Type B pancreatic cell (in vitro differentiated cells): Measurements from ENCODE around the gene CRLF2. TPM values are rescaled to one million over a fixed set of nuclear protein-coding genes. Genes with fewer than 3 reads are reported as not detected.

Experiments
- DNase-seq: peaks from one replicate; pipeline ENCODE4 v3.0.0; 2021; ENCODE audit warnings: mixed read lengths; ENCODE audit not compliant: unreplicated experiment; ENCODE audit errors: extremely low spot score
- H3K27ac Mint-ChIP-seq: 2 replicates; pipeline ENCODE4 v1.8.0; 2021; ENCODE audit warnings: mild to moderate bottlenecking, mixed read lengths
- H3K27me3 Mint-ChIP-seq: 2 replicates; pipeline ENCODE4 v1.8.0; 2021; ENCODE audit warnings: mixed read lengths
- H3K36me3 Mint-ChIP-seq: 2 replicates; pipeline ENCODE4 v1.8.0; 2021; ENCODE audit warnings: mixed read lengths
- H3K4me1 Mint-ChIP-seq: one replicate; pipeline ENCODE4 v1.8.0; 2021; ENCODE audit warnings: mixed read lengths; ENCODE audit not compliant: unreplicated experiment
- H3K4me3 Mint-ChIP-seq: 2 replicates; pipeline ENCODE4 v1.8.0; 2021; ENCODE audit warnings: mild to moderate bottlenecking, mixed read lengths
- H3K9me3 Mint-ChIP-seq: 2 replicates; pipeline ENCODE4 v1.8.0; 2021; ENCODE audit warnings: mixed read lengths
- total RNA-seq: library from RNA; stranded (reverse); gene quantifications from 2 replicates; pipeline ENCODE4 v1.2.1, GENCODE V29; 2021; ENCODE audit warnings: low replicate concordance
- TF ChIP-seq, protein P1 (sequence below): fragments of 200-600 bp; sonication (generic); conservative IDR thresholded peaks from 2 replicates; pipeline ENCODE4 v1.5.0; 2021; ENCODE audit warnings: antibody characterized with exemption, mild to moderate bottlenecking

CRLF2 gene
- total RNA-seq, 1 donor from 2014 or later, result not detected

DNA sequence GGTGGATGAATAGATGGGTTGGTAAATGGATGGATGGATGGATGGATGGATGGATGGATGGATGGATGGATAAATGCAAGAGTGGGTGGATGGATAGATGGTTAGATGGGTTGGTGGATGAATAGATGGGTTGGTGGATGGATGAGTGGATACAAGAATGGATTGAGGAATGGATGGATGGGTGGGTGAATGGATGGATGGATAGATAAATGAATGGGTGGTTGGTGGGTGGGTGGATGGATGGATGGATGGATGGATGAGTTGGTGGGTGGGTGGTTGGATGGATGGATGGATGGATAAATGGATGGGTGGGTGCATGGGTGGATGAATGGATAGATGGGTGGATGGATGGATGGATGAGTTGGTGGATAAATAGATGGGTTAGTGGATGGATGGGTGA lies 13.8 kb upstream of the CRLF2 start:
- TF ChIP-seq, protein P1, sequence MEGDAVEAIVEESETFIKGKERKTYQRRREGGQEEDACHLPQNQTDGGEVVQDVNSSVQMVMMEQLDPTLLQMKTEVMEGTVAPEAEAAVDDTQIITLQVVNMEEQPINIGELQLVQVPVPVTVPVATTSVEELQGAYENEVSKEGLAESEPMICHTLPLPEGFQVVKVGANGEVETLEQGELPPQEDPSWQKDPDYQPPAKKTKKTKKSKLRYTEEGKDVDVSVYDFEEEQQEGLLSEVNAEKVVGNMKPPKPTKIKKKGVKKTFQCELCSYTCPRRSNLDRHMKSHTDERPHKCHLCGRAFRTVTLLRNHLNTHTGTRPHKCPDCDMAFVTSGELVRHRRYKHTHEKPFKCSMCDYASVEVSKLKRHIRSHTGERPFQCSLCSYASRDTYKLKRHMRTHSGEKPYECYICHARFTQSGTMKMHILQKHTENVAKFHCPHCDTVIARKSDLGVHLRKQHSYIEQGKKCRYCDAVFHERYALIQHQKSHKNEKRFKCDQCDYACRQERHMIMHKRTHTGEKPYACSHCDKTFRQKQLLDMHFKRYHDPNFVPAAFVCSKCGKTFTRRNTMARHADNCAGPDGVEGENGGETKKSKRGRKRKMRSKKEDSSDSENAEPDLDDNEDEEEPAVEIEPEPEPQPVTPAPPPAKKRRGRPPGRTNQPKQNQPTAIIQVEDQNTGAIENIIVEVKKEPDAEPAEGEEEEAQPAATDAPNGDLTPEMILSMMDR, result no peak
- Mint-ChIP-seq H3K36me3 (no peaks in the 10 kb centered on the region), H3K9me3 (no peaks in the 10 kb centered on the region), H3K27me3 (no peaks in the 10 kb centered on the region), H3K27ac (no peak overlapping the region), H3K4me1 (no peaks in the 10 kb centered on the region), H3K4me3 (no peak overlapping the region)
- no peak for DNase-seq

DNA sequence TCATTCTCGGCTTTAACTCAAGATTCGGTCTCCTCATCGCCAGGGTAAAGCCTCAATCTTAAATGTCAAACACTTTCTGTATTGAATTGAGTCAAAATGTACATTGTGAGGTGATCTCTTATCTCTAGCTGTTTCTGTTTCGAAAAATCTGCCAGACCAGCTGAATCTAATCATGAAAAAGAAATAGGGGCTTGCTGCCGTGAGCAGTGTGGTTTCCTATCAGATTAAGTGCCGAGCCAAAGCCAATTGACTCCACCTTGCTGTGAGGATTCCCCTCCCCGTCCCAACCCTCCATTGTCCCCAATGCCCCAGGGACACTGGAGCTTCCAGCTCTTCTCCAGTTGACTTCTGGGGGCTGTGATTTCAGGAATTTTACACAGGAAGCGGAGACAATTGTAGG lies 12.5 kb upstream of the CRLF2 start:
- no peaks in the 10 kb centered on the region for H3K4me1 Mint-ChIP-seq

DNA sequence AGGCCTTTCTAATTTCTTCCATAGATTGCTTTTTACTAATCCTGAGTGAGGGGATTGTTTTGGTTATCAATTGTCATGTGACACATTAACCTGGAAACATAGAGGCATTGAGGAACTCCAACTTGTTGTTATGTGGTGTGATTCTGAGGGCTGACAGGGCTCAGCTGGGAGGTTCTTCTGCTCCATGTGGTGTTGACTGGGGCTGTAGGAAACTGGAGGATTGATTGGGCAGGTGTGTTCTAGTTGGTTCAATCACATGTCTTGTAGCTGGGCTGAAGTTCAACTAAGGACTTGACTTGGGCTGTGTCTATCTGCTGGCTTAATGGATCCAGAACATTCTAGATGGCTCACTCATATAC lies 10.8 kb upstream of the CRLF2 start:
- Mint-ChIP-seq H3K9me3 (no peaks in the 10 kb centered on the region), H3K36me3 (no peaks in the 10 kb centered on the region), H3K4me3 (no peak overlapping the region), H3K4me1 (no peaks in the 10 kb centered on the region), H3K27ac (no peak overlapping the region), H3K27me3 (no peaks in the 10 kb centered on the region)
- TF ChIP-seq, protein P1, result no peak
- DNase-seq, result no peak

More for the DNA sequence above, 12.5 kb upstream of the CRLF2 start:
- no peaks in the 10 kb centered on the region for H3K36me3 Mint-ChIP-seq
- TF ChIP-seq, protein P1, result no peak
- H3K4me3 Mint-ChIP-seq, result no peak overlapping the region
- H3K27me3 Mint-ChIP-seq, result no peaks in the 10 kb centered on the region
- no peak for DNase-seq
- no peaks in the 10 kb centered on the region for H3K9me3 Mint-ChIP-seq
- H3K27ac Mint-ChIP-seq, result no peak overlapping the region

DNA sequence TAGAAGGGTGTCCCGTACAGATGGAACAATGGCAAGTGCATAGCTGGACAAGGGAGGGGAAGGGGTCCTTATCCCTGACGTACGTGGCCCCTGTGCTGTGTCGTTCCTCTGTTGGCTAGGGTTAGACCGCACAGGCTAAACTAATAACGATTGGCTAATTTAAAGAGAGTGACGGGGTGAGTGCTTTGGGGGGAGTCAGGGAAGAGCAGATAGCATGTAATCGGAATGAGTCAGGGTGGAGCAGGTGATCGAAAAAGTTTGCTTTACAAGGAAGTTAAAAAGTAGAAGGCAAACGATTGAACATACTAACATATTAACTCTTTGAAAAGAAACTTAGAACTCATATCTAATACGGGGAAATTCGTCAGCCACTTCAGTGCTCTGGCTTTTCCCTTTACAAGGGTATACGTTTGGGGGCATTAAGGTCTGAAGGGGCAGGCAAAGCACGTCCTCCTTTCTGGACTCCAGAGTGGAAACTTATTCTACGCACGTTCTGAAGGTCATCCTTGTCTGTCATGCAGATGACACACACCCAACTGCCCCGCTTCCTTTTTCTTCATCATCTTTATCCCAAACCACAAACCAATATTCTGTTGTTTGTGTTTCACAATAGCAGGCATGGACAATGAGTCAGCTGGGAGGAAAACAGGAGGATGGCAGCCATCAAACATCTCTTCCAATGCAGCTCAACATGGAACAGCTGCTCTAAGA lies 10.2 kb upstream of the CRLF2 start:
- Mint-ChIP-seq H3K9me3 (no peaks in the 10 kb centered on the region), H3K4me1 (no peaks in the 10 kb centered on the region), H3K36me3 (no peaks in the 10 kb centered on the region), H3K27ac (no peak overlapping the region), H3K27me3 (no peaks in the 10 kb centered on the region), H3K4me3 (no peak overlapping the region)
- DNase-seq, result no peak
- TF ChIP-seq, protein P1, result no peak

DNA sequence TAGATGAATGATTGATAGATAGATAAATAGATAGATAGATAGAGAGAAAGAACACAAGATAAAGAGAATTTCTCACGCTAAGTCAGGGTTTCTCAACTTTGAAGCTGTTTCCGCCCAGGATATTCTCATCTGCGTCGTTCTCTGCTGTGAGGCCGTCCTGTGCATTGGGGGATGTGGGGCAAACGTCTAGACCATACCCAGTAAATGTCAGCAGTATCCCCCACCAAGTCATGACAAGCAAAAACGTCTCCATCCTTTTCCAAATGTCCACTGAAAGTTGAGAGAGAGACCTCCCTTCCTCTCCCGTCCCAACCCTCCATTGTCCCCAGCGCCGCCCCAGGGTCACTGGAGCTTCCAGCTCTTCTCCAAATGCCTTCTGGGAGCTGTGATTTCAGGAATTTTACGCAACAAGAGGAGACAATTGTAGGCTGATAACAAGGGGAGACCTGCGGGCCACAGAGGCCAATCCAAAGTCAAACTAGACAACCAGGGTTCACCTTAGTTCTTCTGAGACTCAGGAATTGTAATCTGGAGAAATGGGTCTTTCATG lies 8.9 kb upstream of the CRLF2 start:
- Mint-ChIP-seq H3K27me3 (no peaks in the 10 kb centered on the region), H3K4me3 (no peak overlapping the region)
- TF ChIP-seq, protein P1, result no peak

More for the DNA sequence above, 8.9 kb upstream of the CRLF2 start:
- Mint-ChIP-seq H3K27ac (no peak overlapping the region), H3K4me1 (no peaks in the 10 kb centered on the region), H3K36me3 (no peaks in the 10 kb centered on the region), H3K9me3 (no peaks in the 10 kb centered on the region)
- no peak for DNase-seq
